HEK293T (cell line): ENCODE data around the gene MIEN1.

Experiments
- ARNT ChIP-seq: fragments of 450-650 bp; IDR thresholded peaks from 2 replicates; pipeline ENCODE4 v1.6.1; 2017; ENCODE audit warnings: mild to moderate bottlenecking
- BHLHE40 ChIP-seq: fragments of 450-650 bp; IDR thresholded peaks from 2 replicates; pipeline ENCODE4 v1.6.1; 2016; ENCODE audit warnings: mild to moderate bottlenecking, moderate library complexity, borderline replicate concordance
- CTBP1 ChIP-seq: fragments of 450-650 bp; IDR thresholded peaks from 2 replicates; pipeline ENCODE4 v1.6.1; 2016; ENCODE audit warnings: borderline replicate concordance
- ELF4 ChIP-seq: fragments of 450-650 bp; IDR thresholded peaks from 2 replicates; pipeline ENCODE4 v1.6.1; 2017; ENCODE audit warnings: antibody characterized with exemption
- FOXA1 ChIP-seq: fragments of 450-650 bp; IDR thresholded peaks from 2 replicates; pipeline ENCODE4 v1.6.1; 2016; ENCODE audit warnings: mild to moderate bottlenecking
- FOXK2 ChIP-seq: fragments of 450-650 bp; IDR thresholded peaks from 2 replicates; pipeline ENCODE4 v1.6.1; 2016; ENCODE audit warnings: mild to moderate bottlenecking
- FOXM1 ChIP-seq: fragments of 450-650 bp; IDR thresholded peaks from 2 replicates; pipeline ENCODE4 v1.6.1; 2017; ENCODE audit warnings: mild to moderate bottlenecking, borderline replicate concordance
- HDGF ChIP-seq: fragments of 450-650 bp; IDR thresholded peaks from 2 replicates; pipeline ENCODE4 v1.6.1; 2017; ENCODE audit warnings: antibody characterized with exemption, borderline replicate concordance
- LEF1 ChIP-seq: fragments of 450-650 bp; IDR thresholded peaks from 2 replicates; pipeline ENCODE4 v1.6.1; 2017; ENCODE audit warnings: mild to moderate bottlenecking, borderline replicate concordance
- SP1 ChIP-seq: fragments of 450-650 bp; IDR thresholded peaks from 2 replicates; pipeline ENCODE4 v1.6.1; 2017
- SUZ12 ChIP-seq: fragments of 450-650 bp; IDR thresholded peaks from 2 replicates; pipeline ENCODE4 v1.6.1; 2016; ENCODE audit warnings: mild to moderate bottlenecking
- TARDBP ChIP-seq: fragments of 450-650 bp; IDR thresholded peaks from 2 replicates; pipeline ENCODE4 v1.6.1; 2016
- ZNF384 ChIP-seq: fragments of 450-650 bp; IDR thresholded peaks from 2 replicates; pipeline ENCODE4 v1.6.1; 2016
- TF ChIP-seq, protein P1 (sequence below): fragments of 450-650 bp; IDR thresholded peaks from 2 replicates; pipeline ENCODE4 v1.6.1; 2016

DNA sequence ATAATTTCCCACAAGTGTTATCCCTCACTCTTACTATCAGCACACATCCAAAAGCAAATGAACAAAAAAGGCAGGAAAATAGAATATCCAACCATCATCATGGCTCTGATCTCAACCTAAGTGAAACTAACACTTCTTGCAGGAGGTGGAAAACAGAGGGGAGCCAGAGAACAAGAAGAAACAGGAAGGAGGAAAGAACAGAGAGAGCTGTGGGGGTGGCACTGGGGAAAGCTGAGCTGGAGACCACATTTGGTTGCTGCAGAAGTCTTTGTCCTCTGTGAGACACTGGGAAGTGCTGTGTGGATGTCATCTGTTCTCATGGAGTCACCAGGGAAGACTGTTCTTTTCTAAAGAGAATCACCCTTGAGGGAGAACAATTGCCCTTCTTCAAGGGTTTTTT is 42.1 kb upstream of the MIEN1 start:
- TF ChIP-seq SP1 (no peak), FOXK2 (no peak), SUZ12 (no peak), LEF1 (no peak), TARDBP (no peak), CTBP1 (no peak), BHLHE40 (no peak), ARNT (no peak), ZNF384 (no peak), ELF4 (no peak), FOXM1 (no peak), HDGF (no peak), FOXA1 (no peak)
- TF ChIP-seq, protein P1, sequence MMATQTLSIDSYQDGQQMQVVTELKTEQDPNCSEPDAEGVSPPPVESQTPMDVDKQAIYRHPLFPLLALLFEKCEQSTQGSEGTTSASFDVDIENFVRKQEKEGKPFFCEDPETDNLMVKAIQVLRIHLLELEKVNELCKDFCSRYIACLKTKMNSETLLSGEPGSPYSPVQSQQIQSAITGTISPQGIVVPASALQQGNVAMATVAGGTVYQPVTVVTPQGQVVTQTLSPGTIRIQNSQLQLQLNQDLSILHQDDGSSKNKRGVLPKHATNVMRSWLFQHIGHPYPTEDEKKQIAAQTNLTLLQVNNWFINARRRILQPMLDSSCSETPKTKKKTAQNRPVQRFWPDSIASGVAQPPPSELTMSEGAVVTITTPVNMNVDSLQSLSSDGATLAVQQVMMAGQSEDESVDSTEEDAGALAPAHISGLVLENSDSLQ = no peak
